Prostate gland (tissue), 2 donors: ENCODE data around the gene CBLL1.

Experiments used
- POLR2A ChIP-seq: fragments of 450-650 bp; IDR thresholded peaks from one replicate; pipeline ENCODE4 v1.6.1; 2016; ENCODE audit warnings: antibody characterized with exemption, mild to moderate bottlenecking
- POLR2AphosphoS5 ChIP-seq: sonication (generic); formaldehyde crosslinking; IDR thresholded peaks from one replicate; pipeline ENCODE4 v1.6.1; 2017; ENCODE audit warnings: antibody characterized with exemption
- TF ChIP-seq, protein P1 (sequence below), 4 experiments: fragments of 200-600 bp in 2 of 4; fragments of 450-650 bp in 2 of 4; sonication (generic) in 2 of 4; IDR thresholded peaks; 1 replicate in 3 of 4; 2 replicates in 1 of 4; pipeline ENCODE4 v1.5.1; 2016 to 2019; ENCODE audit warnings: antibody characterized with exemption in 4 of 4, mild to moderate bottlenecking in 2 of 4, moderate library complexity in 2 of 4

DNA sequence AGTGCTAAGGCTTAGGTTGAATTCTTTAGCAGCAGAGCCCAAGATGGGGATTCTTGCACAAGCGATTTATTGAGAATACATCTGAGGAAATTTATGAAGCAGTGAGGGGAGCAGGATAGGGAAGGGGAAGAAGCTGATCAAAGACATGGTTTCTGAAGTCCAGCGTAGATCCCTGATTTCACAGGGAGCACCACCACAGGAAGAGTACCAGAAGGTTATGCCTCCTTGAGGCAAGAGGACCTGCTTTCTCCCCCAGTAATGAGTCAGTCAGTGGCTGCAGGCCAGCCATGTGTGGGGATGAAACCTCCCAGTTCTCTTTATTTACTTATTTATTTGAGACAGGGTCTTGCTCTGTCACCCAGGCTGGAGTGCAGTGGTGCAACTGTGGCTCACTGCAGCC is 35.0 kb upstream of the CBLL1 start:
- TF ChIP-seq, protein P1, sequence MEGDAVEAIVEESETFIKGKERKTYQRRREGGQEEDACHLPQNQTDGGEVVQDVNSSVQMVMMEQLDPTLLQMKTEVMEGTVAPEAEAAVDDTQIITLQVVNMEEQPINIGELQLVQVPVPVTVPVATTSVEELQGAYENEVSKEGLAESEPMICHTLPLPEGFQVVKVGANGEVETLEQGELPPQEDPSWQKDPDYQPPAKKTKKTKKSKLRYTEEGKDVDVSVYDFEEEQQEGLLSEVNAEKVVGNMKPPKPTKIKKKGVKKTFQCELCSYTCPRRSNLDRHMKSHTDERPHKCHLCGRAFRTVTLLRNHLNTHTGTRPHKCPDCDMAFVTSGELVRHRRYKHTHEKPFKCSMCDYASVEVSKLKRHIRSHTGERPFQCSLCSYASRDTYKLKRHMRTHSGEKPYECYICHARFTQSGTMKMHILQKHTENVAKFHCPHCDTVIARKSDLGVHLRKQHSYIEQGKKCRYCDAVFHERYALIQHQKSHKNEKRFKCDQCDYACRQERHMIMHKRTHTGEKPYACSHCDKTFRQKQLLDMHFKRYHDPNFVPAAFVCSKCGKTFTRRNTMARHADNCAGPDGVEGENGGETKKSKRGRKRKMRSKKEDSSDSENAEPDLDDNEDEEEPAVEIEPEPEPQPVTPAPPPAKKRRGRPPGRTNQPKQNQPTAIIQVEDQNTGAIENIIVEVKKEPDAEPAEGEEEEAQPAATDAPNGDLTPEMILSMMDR (IDR thresholded peaks at IDR 0.05), result no peak
- no peak for TF ChIP-seq POLR2A
- no peak for TF ChIP-seq POLR2AphosphoS5
